Stimulated activated effector memory CD8-positive, alpha-beta T cell treated with anti-CD3 and anti-CD28 coated beads, Interleukin-12 subunit alpha, Interleukin-12 subunit beta, amount 100 ng/mL, for 72 hours (primary cell): Measurements from ENCODE around the gene MRFAP1.
A peak's percentile ranks its signal among the peaks of the same experiment; 100 is the strongest.
"Not testable (repeated sequence)": the region's sequence is repeated elsewhere in the genome, so short reads cannot be mapped to it uniquely, and the experiment has no call there.

ENCODE experiments used
- ATAC-seq: fragments of 150-1000 bp; cut with Tn5 transposase; 2 replicates; pipeline ENCODE4 v1.10.0; 2021
- DNase-seq, 2 donors: peaks; one replicate each; pipeline ENCODE4 v3.0.0; 2021 to 2022; ENCODE audit warnings: low spot score in 2 of 2
- H3K27ac Mint-ChIP-seq: one replicate; pipeline ENCODE4 v1.8.0; 2022; ENCODE audit warnings: mild to moderate bottlenecking, mixed read lengths
- H3K36me3 Mint-ChIP-seq: one replicate; pipeline ENCODE4 v1.8.0; 2022; ENCODE audit warnings: mild to moderate bottlenecking, mixed read lengths
- H3K4me1 Mint-ChIP-seq: one replicate; pipeline ENCODE4 v1.8.0; 2022; ENCODE audit warnings: mixed read lengths
- H3K4me3 Mint-ChIP-seq: one replicate; pipeline ENCODE4 v1.8.0; 2022; ENCODE audit warnings: mild to moderate bottlenecking, mixed read lengths
- H3K9me3 Mint-ChIP-seq: one replicate; pipeline ENCODE4 v1.8.0; 2022; ENCODE audit warnings: mixed read lengths

The MRFAP1 gene

GRCh38 chr4:6663596-6664393, 23.3 kb downstream of the MRFAP1 start:
- Mint-ChIP-seq H3K27ac (no peak overlapping the region), H3K9me3 (no peaks in the 10 kb centered on the region), H3K36me3 (no peaks in the 10 kb centered on the region), H3K4me3 (no peak overlapping the region), H3K4me1 (no peaks in the 10 kb centered on the region)
- DNase-seq: no peak
- no peak for ATAC-seq

GRCh38 chr4:6665320-6665654, 24.8 kb downstream of the MRFAP1 start:
- H3K4me3 Mint-ChIP-seq: no peak overlapping the region
- no peak for ATAC-seq
- no peaks in the 10 kb centered on the region for H3K9me3 Mint-ChIP-seq
- H3K4me1 Mint-ChIP-seq: no peaks in the 10 kb centered on the region
- H3K27ac Mint-ChIP-seq: no peak overlapping the region
- DNase-seq: no peak
- H3K36me3 Mint-ChIP-seq: no peaks in the 10 kb centered on the region

- no peak for DNase-seq
These were observed 27.9 kb downstream of the MRFAP1 start for GRCh38 chr4:6668391-6668790.

GRCh38 chr4:6671648-6672047, 31.2 kb downstream of the MRFAP1 start:
- ATAC-seq (no peak), DNase-seq (no peak)
- Mint-ChIP-seq H3K4me3 (no peak overlapping the region), H3K27ac (no peak overlapping the region), H3K36me3 (peaks cover 37% of the 10 kb centered on the region), H3K9me3 (no peaks in the 10 kb centered on the region), H3K4me1 (peaks cover 31% of the 10 kb centered on the region)

More at GRCh38 chr4:6668391-6668790, 27.9 kb downstream of the MRFAP1 start:
- H3K9me3 Mint-ChIP-seq: no peaks in the 10 kb centered on the region
- peaks cover 4% of the 10 kb centered on the region for H3K4me1 Mint-ChIP-seq
- H3K36me3 Mint-ChIP-seq: peaks cover 5% of the 10 kb centered on the region
- no peak for ATAC-seq
- no peak overlapping the region for H3K4me3 Mint-ChIP-seq
- no peak overlapping the region for H3K27ac Mint-ChIP-seq

GRCh38 chr4:6672131-6672530, 31.6 kb downstream of the MRFAP1 start:
- H3K4me3 Mint-ChIP-seq: no peak overlapping the region
- H3K9me3 Mint-ChIP-seq: no peaks in the 10 kb centered on the region
- peaks cover 36% of the 10 kb centered on the region for H3K4me1 Mint-ChIP-seq
- no peak overlapping the region for H3K27ac Mint-ChIP-seq
- no peak for DNase-seq
- ATAC-seq: no peak
- H3K36me3 Mint-ChIP-seq: peaks cover 42% of the 10 kb centered on the region

GRCh38 chr4:6672541-6673190, 32.2 kb downstream of the MRFAP1 start:
- Mint-ChIP-seq H3K4me1 (peaks cover 41% of the 10 kb centered on the region), H3K4me3 (peak overlapping the region; percentile 88), H3K27ac (peak overlapping the region; percentile 93), H3K36me3 (peaks cover 48% of the 10 kb centered on the region)
- not testable (repeated sequence) for ATAC-seq, DNase-seq, H3K9me3 Mint-ChIP-seq

GRCh38 chr4:6673191-6673659, 32.7 kb downstream of the MRFAP1 start:
- H3K4me1 Mint-ChIP-seq: peaks cover 42% of the 10 kb centered on the region
- ATAC-seq: peak; percentile 29
- H3K36me3 Mint-ChIP-seq: peaks cover 53% of the 10 kb centered on the region
- peak overlapping the region; percentile 88 for H3K4me3 Mint-ChIP-seq
- H3K27ac Mint-ChIP-seq: peak overlapping the region; percentile 93
- not testable (repeated sequence) for DNase-seq, H3K9me3 Mint-ChIP-seq

- H3K36me3 Mint-ChIP-seq: peaks cover 60% of the 10 kb centered on the region
These were observed 33.4 kb downstream of the MRFAP1 start for GRCh38 chr4:6673660-6674499.

GRCh38 chr4:6674500-6675149, 34.1 kb downstream of the MRFAP1 start:
- DNase-seq (no peak), ATAC-seq (peak; percentile 59)
- peaks cover 66% of the 10 kb centered on the region for H3K36me3 Mint-ChIP-seq
- H3K4me3 Mint-ChIP-seq: peak overlapping the region; percentile 88
- peaks cover 48% of the 10 kb centered on the region for H3K4me1 Mint-ChIP-seq
- peak overlapping the region; percentile 93 for H3K27ac Mint-ChIP-seq
- no peaks in the 10 kb centered on the region for H3K9me3 Mint-ChIP-seq

More at GRCh38 chr4:6673660-6674499, 33.4 kb downstream of the MRFAP1 start:
- H3K4me3 Mint-ChIP-seq: peak overlapping the region; percentile 88
- peak; percentile 91 to 98 for DNase-seq
- peak; percentile 83 for ATAC-seq
- H3K9me3 Mint-ChIP-seq: no peaks in the 10 kb centered on the region
- peak overlapping the region; percentile 93 for H3K27ac Mint-ChIP-seq
- H3K4me1 Mint-ChIP-seq: peaks cover 47% of the 10 kb centered on the region

GRCh38 chr4:6676722-6677558, 36.5 kb downstream of the MRFAP1 start:
- peak overlapping the region; percentile 93 for H3K27ac Mint-ChIP-seq
- ATAC-seq (no peak), DNase-seq (no peak)
- H3K9me3 Mint-ChIP-seq: no peaks in the 10 kb centered on the region
- H3K4me1 Mint-ChIP-seq: peaks cover 66% of the 10 kb centered on the region
- H3K4me3 Mint-ChIP-seq: peak overlapping the region; percentile 88
- H3K36me3 Mint-ChIP-seq: peaks cover 74% of the 10 kb centered on the region

- Mint-ChIP-seq H3K9me3 (no peaks in the 10 kb centered on the region), H3K27ac (peak overlapping the region; percentile 48), H3K4me3 (no peak overlapping the region), H3K4me1 (peaks cover 53% of the 10 kb centered on the region), H3K36me3 (peaks cover 53% of the 10 kb centered on the region)
- ATAC-seq (no peak), DNase-seq (no peak)
These were observed 40.0 kb downstream of the MRFAP1 start for GRCh38 chr4:6680372-6681034.

- ATAC-seq: peak; percentile 31
- Mint-ChIP-seq H3K36me3 (peaks cover 46% of the 10 kb centered on the region), H3K27ac (no peak overlapping the region), H3K4me1 (peaks cover 53% of the 10 kb centered on the region), H3K9me3 (no peaks in the 10 kb centered on the region), H3K4me3 (no peak overlapping the region)
- DNase-seq: no peak
These were observed 40.7 kb downstream of the MRFAP1 start for GRCh38 chr4:6681191-6681590.

GRCh38 chr4:6682862-6683590, 42.5 kb downstream of the MRFAP1 start:
- H3K27ac Mint-ChIP-seq: peak overlapping the region; percentile 79
- no peak for DNase-seq
- peaks cover 28% of the 10 kb centered on the region for H3K36me3 Mint-ChIP-seq
- H3K9me3 Mint-ChIP-seq: no peaks in the 10 kb centered on the region
- no peak for ATAC-seq
- peaks cover 56% of the 10 kb centered on the region for H3K4me1 Mint-ChIP-seq
- no peak overlapping the region for H3K4me3 Mint-ChIP-seq
